Raji (cell line): ENCODE measurements around the gene SPOCK1.

Experiments used
- POLR2A ChIP-seq: IDR thresholded peaks from 2 replicates; pipeline ENCODE4 v1.6.1; 2011; ENCODE audit warnings: low read depth, low read length, control low read depth; ENCODE audit not compliant: insufficient read depth

The SPOCK1 gene

GRCh38 chr5:137370096-137371071 is 128.7 kb downstream of the SPOCK1 start:
- no peak for TF ChIP-seq POLR2A

DNA sequence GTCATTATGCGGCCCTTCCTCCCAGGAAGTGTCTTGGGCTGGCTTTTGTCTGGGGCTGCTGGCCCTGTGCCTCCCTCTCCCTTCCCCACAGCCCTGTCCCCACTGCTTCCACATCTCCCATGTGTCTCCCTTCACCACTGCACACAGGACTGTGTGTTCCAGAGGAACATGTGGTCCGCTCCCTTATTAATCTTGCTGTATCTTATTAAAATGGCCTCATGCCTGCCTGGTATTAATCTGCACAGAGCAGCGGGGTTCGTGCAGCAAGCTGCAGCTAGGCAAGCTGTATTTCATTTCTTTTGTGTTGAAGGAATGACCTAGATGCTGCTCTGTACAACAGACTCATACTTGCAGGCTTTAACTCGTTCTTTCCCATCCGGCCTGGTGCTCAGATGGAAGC is 130.5 kb downstream of the SPOCK1 start:
- no peak for TF ChIP-seq POLR2A

DNA sequence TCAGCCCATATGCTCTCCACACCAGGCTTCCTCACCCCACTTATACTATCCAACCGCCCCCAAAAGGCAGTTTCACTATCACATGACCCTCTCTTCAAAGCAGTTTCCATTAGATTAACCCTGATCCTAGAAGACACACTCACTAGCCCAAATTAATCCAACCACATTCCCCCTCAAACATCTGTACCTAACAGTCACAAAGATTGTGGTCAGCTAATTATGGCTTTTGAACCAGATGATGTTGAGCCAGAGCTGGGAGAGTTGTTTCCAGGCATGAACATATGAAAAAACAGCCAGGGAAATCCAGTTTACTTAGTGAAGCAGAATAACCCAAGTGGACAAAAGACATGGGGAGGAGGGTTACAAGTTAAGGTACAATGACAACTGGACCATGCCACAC is 131.2 kb downstream of the SPOCK1 start:
- no peak for TF ChIP-seq POLR2A

- TF ChIP-seq POLR2A: no peak
Measured at GRCh38 chr5:137366526-137366925, 132.6 kb downstream of the SPOCK1 start.

DNA sequence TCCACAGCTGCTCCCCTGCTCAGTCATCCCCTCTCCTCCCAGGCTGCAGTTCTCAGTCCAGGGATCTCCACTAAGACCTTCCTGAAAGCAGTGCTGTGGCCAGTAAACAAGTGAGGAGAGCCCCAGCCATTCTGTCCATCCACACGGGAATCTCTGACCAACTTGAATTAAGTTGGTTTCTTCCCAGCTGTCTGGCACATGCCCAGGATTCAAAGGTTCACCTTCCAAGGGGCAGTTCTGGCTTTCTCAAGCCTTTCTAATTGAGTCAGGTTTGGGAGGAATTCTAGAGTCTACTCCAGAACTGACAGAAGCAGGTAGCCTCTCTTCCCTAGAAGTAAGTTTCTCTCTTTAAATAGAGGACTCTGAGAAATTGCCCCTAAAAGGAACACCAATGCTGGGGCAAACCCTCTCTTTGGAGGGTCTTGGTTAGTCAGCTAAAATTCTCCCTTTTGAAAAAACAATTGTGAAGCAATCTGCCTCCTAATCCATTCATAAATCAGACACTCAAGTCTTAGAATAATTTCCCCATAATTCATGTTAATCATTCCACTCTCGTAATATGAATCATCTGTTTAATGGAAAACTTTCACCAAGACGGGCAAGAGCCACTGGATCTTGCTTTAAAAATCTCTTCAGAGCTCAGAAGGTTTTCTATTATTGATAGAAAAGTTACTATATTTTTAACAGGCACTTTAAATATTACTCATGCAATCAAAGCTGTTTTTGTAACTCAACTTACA is 133.8 kb downstream of the SPOCK1 start:
- no peak for TF ChIP-seq POLR2A

GRCh38 chr5:137361280-137361679 is 137.8 kb downstream of the SPOCK1 start:
- TF ChIP-seq POLR2A: no peak

DNA sequence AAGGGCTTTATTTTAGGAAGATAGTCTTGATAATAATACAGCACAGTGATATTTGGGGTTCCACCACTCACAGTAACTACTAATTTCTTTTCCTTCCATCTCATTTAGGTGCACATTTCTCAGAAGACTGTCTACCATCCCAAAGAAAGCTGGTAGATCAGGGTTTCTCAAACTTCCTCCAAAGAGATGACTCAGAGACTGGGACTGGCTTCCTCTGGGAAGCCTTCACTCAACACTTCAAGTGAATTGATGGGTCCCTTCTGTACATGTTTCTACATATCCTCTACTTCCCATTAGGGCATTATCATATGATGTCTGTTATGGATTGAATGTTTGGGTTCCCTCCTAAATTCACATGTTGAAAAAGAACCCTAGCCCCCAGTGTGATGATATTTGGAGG is 138.5 kb downstream of the SPOCK1 start:
- TF ChIP-seq POLR2A: no peak

DNA sequence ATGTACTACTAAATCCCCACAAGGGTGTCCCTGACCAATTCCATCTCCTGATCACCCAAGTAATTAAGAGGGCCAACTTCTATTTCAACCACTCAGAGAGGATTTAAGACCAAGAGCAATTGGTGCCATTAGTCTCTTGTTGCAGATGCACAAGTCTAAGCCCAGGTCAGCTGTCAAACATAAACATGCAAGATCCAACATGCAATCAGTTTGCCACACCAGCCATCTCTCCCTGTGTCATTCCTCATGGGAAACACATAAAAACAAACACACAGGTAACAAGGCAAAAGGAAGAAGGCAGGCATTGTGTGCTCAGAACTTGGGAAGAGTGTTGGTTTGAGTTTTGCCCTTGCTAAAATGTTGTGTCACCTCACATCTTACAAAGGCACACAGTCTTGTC is 139.2 kb downstream of the SPOCK1 start:
- no peak for TF ChIP-seq POLR2A

DNA sequence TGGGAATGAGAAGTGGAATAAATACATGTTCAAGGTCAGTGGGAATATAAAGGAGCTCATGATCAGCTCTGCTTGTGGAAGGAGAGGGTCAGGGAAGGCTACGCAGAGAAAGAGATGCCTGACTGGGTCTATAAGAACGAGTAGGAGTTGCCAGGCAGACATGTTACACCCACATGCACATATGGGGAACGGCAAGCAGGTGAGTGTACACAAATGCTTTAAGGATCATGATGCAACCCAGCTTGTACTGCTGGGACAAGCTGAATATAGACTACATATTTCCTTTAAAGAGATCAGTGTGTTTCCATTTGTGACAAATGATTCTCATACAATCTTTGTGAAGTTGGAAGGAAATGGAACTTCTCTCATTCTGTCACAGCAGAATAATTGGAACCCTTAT is 141.7 kb downstream of the SPOCK1 start:
- TF ChIP-seq POLR2A: no peak

- TF ChIP-seq POLR2A: no peak
Measured at GRCh38 chr5:137356127-137356526, 143.0 kb downstream of the SPOCK1 start.

GRCh38 chr5:137355708-137356107 is 143.4 kb downstream of the SPOCK1 start:
- TF ChIP-seq POLR2A: no peak

GRCh38 chr5:137352095-137352494 is 147.0 kb downstream of the SPOCK1 start:
- no peak for TF ChIP-seq POLR2A

DNA sequence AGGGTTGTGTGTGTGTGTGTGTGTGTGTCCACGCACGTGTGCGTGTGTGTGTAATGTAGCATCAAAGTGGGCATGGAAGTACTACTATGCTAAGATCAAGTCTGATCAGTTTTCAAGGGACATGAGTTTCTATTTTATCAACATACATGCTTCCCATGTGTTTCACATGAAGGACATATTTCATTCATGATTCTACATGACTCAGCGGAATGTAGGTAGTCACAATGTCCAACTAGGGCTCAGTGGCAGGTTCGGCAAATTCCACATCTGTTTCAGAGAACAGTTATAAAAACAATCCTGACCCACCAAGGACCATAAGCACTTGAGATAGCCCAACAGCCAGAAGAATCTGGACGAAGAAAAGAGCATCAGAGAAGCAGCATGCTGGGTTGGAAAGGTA is 148.3 kb downstream of the SPOCK1 start:
- no peak for TF ChIP-seq POLR2A

DNA sequence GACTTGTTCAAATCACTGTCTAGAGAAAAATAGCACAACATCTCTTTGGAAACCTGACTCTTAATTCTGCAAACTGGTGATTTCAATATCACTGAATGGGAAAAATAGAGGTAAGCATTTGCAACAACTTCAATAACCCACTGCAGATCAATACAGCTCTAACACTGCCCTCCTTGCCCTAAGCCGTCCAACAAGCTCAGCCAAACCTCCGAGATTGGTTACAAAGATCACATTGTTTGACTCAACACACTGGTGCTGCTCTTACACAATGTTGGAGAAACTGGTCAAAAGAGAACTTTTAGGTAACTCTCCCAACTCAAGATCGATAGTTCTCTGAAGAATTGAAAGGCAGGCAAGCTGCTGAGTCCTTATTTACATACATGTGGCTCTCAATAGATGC is 150.4 kb downstream of the SPOCK1 start:
- no peak for TF ChIP-seq POLR2A

- no peak for TF ChIP-seq POLR2A
Measured at GRCh38 chr5:137347865-137348264, 151.3 kb downstream of the SPOCK1 start.

- no peak for TF ChIP-seq POLR2A
Measured at GRCh38 chr5:137346281-137346680, 152.8 kb downstream of the SPOCK1 start.
